ENCODE results near the gene TRIM66. TPM values are rescaled to one million over a fixed set of nuclear protein-coding genes. Genes with fewer than 3 reads are reported as not detected.

Gene TRIM66
- total RNA-seq, 1 donor from 2014 or later, result 10.5 TPM

GRCh38 chr11:8720868-8721608 lies 38.6 kb upstream of the TRIM66 start:
- TF ChIP-seq CTCF (conservative IDR thresholded peaks at IDR 0.05; ENCODE audit: low read depth, low read length), result no peak
- no peak overlapping the region for H3K4me3 ChIP-seq (ENCODE audit: low read depth, low read length)
- no peak for DNase-seq (ENCODE audit: low read depth)

GRCh38 chr11:8720352-8720751 lies 37.9 kb upstream of the TRIM66 start:
- DNase-seq (ENCODE audit: low read depth), result no peak
- H3K4me3 ChIP-seq (ENCODE audit: low read depth, low read length), result no peak overlapping the region
- no peak for TF ChIP-seq CTCF (conservative IDR thresholded peaks at IDR 0.05; ENCODE audit: low read depth, low read length)

- H3K4me3 ChIP-seq (ENCODE audit: low read depth, low read length), result no peak overlapping the region
- no peak for DNase-seq (ENCODE audit: low read depth)
- no peak for TF ChIP-seq CTCF (conservative IDR thresholded peaks at IDR 0.05; ENCODE audit: low read depth, low read length)
These were observed 37.3 kb upstream of the TRIM66 start for GRCh38 chr11:8719721-8720120.

GRCh38 chr11:8719211-8719649 lies 36.8 kb upstream of the TRIM66 start:
- TF ChIP-seq CTCF (conservative IDR thresholded peaks at IDR 0.05; ENCODE audit: low read depth, low read length), result no peak
- H3K4me3 ChIP-seq (ENCODE audit: low read depth, low read length), result no peak overlapping the region
- DNase-seq (ENCODE audit: low read depth), result peak; percentile 60

- H3K4me3 ChIP-seq (ENCODE audit: low read depth, low read length), result peak overlapping the region; percentile 24
- no peak for TF ChIP-seq CTCF (conservative IDR thresholded peaks at IDR 0.05; ENCODE audit: low read depth, low read length)
- no peak for DNase-seq (ENCODE audit: low read depth)
These were observed 35.6 kb upstream of the TRIM66 start for GRCh38 chr11:8717876-8718753.

- DNase-seq (ENCODE audit: low read depth), result no peak
- peak overlapping the region; percentile 11 for H3K4me3 ChIP-seq (ENCODE audit: low read depth, low read length)
- no peak for TF ChIP-seq CTCF (conservative IDR thresholded peaks at IDR 0.05; ENCODE audit: low read depth, low read length)
These were observed 35.0 kb upstream of the TRIM66 start for GRCh38 chr11:8717544-8717875.
